ENCODE measurements around the gene SIGLEC9. TPM values are rescaled to one million over a fixed set of nuclear protein-coding genes. Genes with fewer than 3 reads are reported as not detected.
A peak's percentile ranks its signal among the peaks of the same experiment; 100 is the strongest.

SIGLEC9 gene
- not detected in 3 replicates for total RNA-seq

GRCh38 chr19:51124729-51125128 is at the start of gene SIGLEC9:
Gene SIGLEC9, plus strand, starts transcription at chr19:51124906. Its CDS starts 69 bp downstream, at chr19:51124975.
- no peak within 1 kb of the TSS for H3K27ac Mint-ChIP-seq
- no peak for TF ChIP-seq CTCF (IDR thresholded peaks at IDR 0.05; ENCODE audit: unreplicated experiment)
- DNase-seq (ENCODE audit: low spot score in 2 of 2, unreplicated experiment in 2 of 2) = no peak
- peaks cover 21% of the 10 kb centered on the region for H3K27me3 Mint-ChIP-seq (ENCODE audit: low read depth)
- H3K36me3 Mint-ChIP-seq = no peaks in the 10 kb centered on the region
- H3K4me1 Mint-ChIP-seq = peaks cover 19% of the 10 kb centered on the region
- no peak within 1 kb of the TSS for H3K4me3 Mint-ChIP-seq
- no peaks in the 10 kb centered on the region for H3K9me3 Mint-ChIP-seq

DNA sequence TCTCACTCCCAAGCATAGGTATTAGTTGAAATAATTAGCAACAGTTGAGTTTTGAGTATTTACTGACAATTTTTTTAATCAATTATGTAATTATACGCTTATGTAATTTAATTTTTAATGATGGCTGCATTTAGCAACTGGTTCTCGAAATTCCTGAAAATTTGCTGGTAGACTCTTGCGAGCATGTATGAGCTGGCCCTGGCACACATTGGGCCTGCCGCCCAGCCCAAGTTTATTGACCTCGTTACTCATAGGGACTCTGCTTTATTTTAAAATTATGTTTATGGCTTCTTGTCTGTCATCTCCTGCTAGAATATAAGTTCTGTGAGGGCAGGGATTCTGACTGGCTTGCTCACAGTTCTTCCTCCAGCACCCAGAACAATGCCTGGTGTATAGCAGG is 48.7 kb upstream of the SIGLEC9 start:
- DNase-seq (ENCODE audit: low spot score in 2 of 2, unreplicated experiment in 2 of 2) = peak in 1 of 2 experiments; percentile 1
- no peak for TF ChIP-seq CTCF (IDR thresholded peaks at IDR 0.05; ENCODE audit: unreplicated experiment)
- H3K4me3 Mint-ChIP-seq = no peak overlapping the region
- no peaks in the 10 kb centered on the region for H3K36me3 Mint-ChIP-seq
- no peaks in the 10 kb centered on the region for H3K4me1 Mint-ChIP-seq
- peaks cover 16% of the 10 kb centered on the region for H3K9me3 Mint-ChIP-seq
- no peak overlapping the region for H3K27ac Mint-ChIP-seq
- H3K27me3 Mint-ChIP-seq (ENCODE audit: low read depth) = peaks cover 8% of the 10 kb centered on the region

- H3K27ac Mint-ChIP-seq = no peak overlapping the region
- no peak for DNase-seq (ENCODE audit: low spot score in 2 of 2, unreplicated experiment in 2 of 2)
- no peaks in the 10 kb centered on the region for H3K4me1 Mint-ChIP-seq
- no peak for TF ChIP-seq CTCF (IDR thresholded peaks at IDR 0.05; ENCODE audit: unreplicated experiment)
- peaks cover 10% of the 10 kb centered on the region for H3K27me3 Mint-ChIP-seq (ENCODE audit: low read depth)
- no peaks in the 10 kb centered on the region for H3K36me3 Mint-ChIP-seq
- H3K9me3 Mint-ChIP-seq = peaks cover 16% of the 10 kb centered on the region
- H3K4me3 Mint-ChIP-seq = no peak overlapping the region
Measured at GRCh38 chr19:51076631-51077213, 48.0 kb upstream of the SIGLEC9 start.

GRCh38 chr19:51078104-51078503 is 46.6 kb upstream of the SIGLEC9 start:
- Mint-ChIP-seq H3K27ac (no peak overlapping the region), H3K9me3 (peaks cover 14% of the 10 kb centered on the region)
- no peak for DNase-seq (ENCODE audit: low spot score in 2 of 2, unreplicated experiment in 2 of 2)

DNA sequence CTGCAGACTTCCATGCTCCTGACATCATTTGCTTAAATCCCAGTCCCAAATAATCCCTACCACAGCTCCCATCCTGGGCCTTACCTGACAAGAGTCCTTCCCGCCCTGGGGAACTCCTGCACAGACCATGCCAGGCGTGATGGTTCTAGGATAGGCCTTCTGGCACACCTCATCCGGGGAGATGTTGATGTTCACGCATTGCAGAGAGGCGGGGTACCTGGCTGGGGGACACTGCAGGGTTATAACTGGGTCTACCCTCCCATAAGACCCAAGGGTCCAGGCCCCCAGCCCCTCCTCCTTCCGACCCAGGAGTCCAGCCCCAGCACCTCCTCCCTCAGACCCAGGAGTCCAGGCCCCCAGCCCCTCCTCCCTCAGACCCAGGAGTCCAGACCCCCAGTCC is 46.0 kb upstream of the SIGLEC9 start:
- Mint-ChIP-seq H3K27ac (no peak overlapping the region), H3K9me3 (peaks cover 8% of the 10 kb centered on the region), H3K36me3 (no peaks in the 10 kb centered on the region), H3K4me3 (no peak overlapping the region), H3K27me3 (ENCODE audit: low read depth) (peaks cover 29% of the 10 kb centered on the region), H3K4me1 (no peaks in the 10 kb centered on the region)
- no peak for TF ChIP-seq CTCF (IDR thresholded peaks at IDR 0.05; ENCODE audit: unreplicated experiment)
- no peak for DNase-seq (ENCODE audit: low spot score in 2 of 2, unreplicated experiment in 2 of 2)

More at GRCh38 chr19:51078104-51078503, 46.6 kb upstream of the SIGLEC9 start:
- peaks cover 23% of the 10 kb centered on the region for H3K27me3 Mint-ChIP-seq (ENCODE audit: low read depth)
- H3K4me3 Mint-ChIP-seq = no peak overlapping the region
- no peaks in the 10 kb centered on the region for H3K36me3 Mint-ChIP-seq
- no peak for TF ChIP-seq CTCF (IDR thresholded peaks at IDR 0.05; ENCODE audit: unreplicated experiment)
- H3K4me1 Mint-ChIP-seq = no peaks in the 10 kb centered on the region
